Measurements from ENCODE around the gene CPS1.

The CPS1 gene

GRCh38 chr2:210604666-210605065, 48.3 kb downstream of the CPS1 start:
- in situ Hi-C loops (cut with MboI; ENCODE audit: low sequenced_read_pairs): no loop called here

GRCh38 chr2:210606001-210606400, 49.6 kb downstream of the CPS1 start:
- in situ Hi-C loops (cut with MboI; ENCODE audit: low sequenced_read_pairs): no loop called here

- in situ Hi-C loops (cut with MboI; ENCODE audit: low sequenced_read_pairs): no loop called here
Observed at GRCh38 chr2:210611466-210611865, 55.1 kb downstream of the CPS1 start.

- in situ Hi-C loops (cut with MboI; ENCODE audit: low sequenced_read_pairs): no loop called here
Observed at GRCh38 chr2:210616074-210616473, 59.7 kb downstream of the CPS1 start.

GRCh38 chr2:210617318-210617717, 60.9 kb downstream of the CPS1 start:
- in situ Hi-C loops (cut with MboI; ENCODE audit: low sequenced_read_pairs): no loop called here

GRCh38 chr2:210617732-210618330, 61.4 kb downstream of the CPS1 start:
- in situ Hi-C loops (cut with MboI; ENCODE audit: low sequenced_read_pairs): no loop called here

- in situ Hi-C loops (cut with MboI; ENCODE audit: low sequenced_read_pairs): no loop called here
Observed at GRCh38 chr2:210620456-210620855, 64.1 kb downstream of the CPS1 start.

GRCh38 chr2:210623506-210623905, 67.1 kb downstream of the CPS1 start:
- in situ Hi-C loops (cut with MboI; ENCODE audit: low sequenced_read_pairs): no loop called here

GRCh38 chr2:210626849-210627248, 70.5 kb downstream of the CPS1 start:
- in situ Hi-C loops (cut with MboI; ENCODE audit: low sequenced_read_pairs): no loop called here

GRCh38 chr2:210630873-210631560, 74.6 kb downstream of the CPS1 start:
- in situ Hi-C loops (cut with MboI; ENCODE audit: low sequenced_read_pairs): no loop called here

- in situ Hi-C loops (cut with MboI; ENCODE audit: low sequenced_read_pairs): no loop called here
Observed at GRCh38 chr2:210633699-210634098, 77.3 kb downstream of the CPS1 start.

- in situ Hi-C loops (cut with MboI; ENCODE audit: low sequenced_read_pairs): no loop called here
Observed at GRCh38 chr2:210635257-210635656, 78.9 kb downstream of the CPS1 start.

GRCh38 chr2:210642333-210642732, 85.9 kb downstream of the CPS1 start:
- in situ Hi-C loops (cut with MboI; ENCODE audit: low sequenced_read_pairs): no loop called here

- in situ Hi-C loops (cut with MboI; ENCODE audit: low sequenced_read_pairs): no loop called here
Observed at GRCh38 chr2:210647151-210647550, 90.8 kb downstream of the CPS1 start.

- in situ Hi-C loops (cut with MboI; ENCODE audit: low sequenced_read_pairs): no loop called here
Observed at GRCh38 chr2:210654091-210654490, 97.7 kb downstream of the CPS1 start.

- in situ Hi-C loops (cut with MboI; ENCODE audit: low sequenced_read_pairs): no loop called here
Observed at GRCh38 chr2:210655229-210655975, 99.0 kb downstream of the CPS1 start.

GRCh38 chr2:210657874-210658273, 101.5 kb downstream of the CPS1 start:
- in situ Hi-C loops (cut with MboI; ENCODE audit: low sequenced_read_pairs): no loop called here

GRCh38 chr2:210660751-210661150, 104.4 kb downstream of the CPS1 start:
- in situ Hi-C loops (cut with MboI; ENCODE audit: low sequenced_read_pairs): no loop called here

- in situ Hi-C loops (cut with MboI; ENCODE audit: low sequenced_read_pairs): no loop called here
Observed at GRCh38 chr2:210662560-210662959, 106.2 kb downstream of the CPS1 start.

- in situ Hi-C loops (cut with MboI; ENCODE audit: low sequenced_read_pairs): no loop called here
Observed at GRCh38 chr2:210663631-210664089, 107.3 kb downstream of the CPS1 start.

- in situ Hi-C loops (cut with MboI; ENCODE audit: low sequenced_read_pairs): no loop called here
Observed at GRCh38 chr2:210667711-210668110, 111.3 kb downstream of the CPS1 start.

- in situ Hi-C loops (cut with MboI; ENCODE audit: low sequenced_read_pairs): no loop called here
Observed at GRCh38 chr2:210671065-210671464, 114.7 kb downstream of the CPS1 start.
